BE2C (cell line): Measurements from ENCODE around the gene DPYSL4.

ENCODE experiments used
- DNase-seq: peaks from one replicate; pipeline ENCODE4 v3.0.0-alpha.2; 2020
- H3K27me3 ChIP-seq: fragments of 250-450 bp; sonication (Bioruptor Pico); 2 replicates; pipeline ENCODE4 v1.5.1; 2020; ENCODE audit warnings: mild to moderate bottlenecking
- H3K36me3 ChIP-seq: fragments of 250-450 bp; sonication (Bioruptor Pico); 2 replicates; pipeline ENCODE4 v1.5.1; 2020; ENCODE audit warnings: mild to moderate bottlenecking
- H3K4me1 ChIP-seq: fragments of 250-450 bp; sonication (Bioruptor Pico); 2 replicates; pipeline ENCODE4 v1.5.1; 2020
- H3K4me3 ChIP-seq: 2 replicates; pipeline ENCODE4 v1.5.1; 2011; ENCODE audit warnings: low read depth, low read length
- H3K9me3 ChIP-seq: fragments of 250-450 bp; sonication (Bioruptor Pico); 2 replicates; pipeline ENCODE4 v1.5.1; 2020
- TF ChIP-seq, protein P1 (sequence below): IDR thresholded peaks from 2 replicates; pipeline ENCODE4 v1.5.1; 2012; ENCODE audit warnings: mild to moderate bottlenecking, low read depth, low read length

The DPYSL4 gene

DNA sequence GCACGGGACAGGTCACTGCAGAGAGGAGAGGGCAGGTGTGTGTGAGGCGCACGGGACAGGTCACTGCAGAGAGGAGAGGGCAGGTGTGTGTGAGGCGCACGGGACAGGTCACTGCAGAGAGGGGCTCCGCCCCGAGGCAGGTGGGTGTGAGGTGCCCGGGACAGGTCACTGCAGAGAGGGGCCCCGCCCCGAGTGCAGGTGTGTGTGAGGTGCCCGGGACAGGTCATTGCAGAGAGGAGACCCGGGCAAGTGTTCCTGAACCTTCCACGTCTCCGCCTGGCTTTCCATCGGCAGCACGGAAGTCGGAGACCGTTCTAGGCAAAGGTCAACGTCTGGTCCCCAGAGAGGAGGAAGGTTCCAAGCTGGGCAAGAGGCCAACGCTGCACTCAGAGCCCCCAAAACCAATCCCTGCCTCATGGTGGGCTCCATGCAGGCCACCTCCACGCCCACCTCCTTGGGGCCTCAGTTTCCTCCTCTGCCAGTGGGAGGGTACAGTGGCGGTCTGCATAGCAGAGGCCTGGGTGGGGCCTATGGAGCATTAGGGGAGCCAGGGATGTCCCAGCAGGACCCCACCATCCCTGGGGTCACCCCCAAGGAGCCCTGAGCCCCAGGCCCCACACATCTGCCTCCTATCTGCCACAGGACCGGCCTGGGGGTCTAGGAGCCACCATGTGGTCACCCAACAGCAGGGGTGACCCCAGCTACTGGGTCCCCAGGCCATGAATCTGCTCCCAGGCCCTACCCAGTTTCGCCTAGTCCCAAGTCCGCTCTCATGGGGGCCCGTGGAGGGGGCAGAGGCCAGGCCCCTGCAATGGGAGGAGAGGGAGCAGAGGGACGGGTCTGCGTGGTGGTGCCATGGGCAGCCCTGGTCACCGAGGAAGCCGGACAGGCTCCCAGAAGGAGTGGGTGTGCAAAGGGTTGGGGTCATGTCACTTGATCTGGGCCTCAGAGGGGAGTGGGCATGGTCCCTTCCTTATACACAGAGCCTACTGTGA is 64.0 kb downstream of the DPYSL4 start:
- Histone ChIP-seq H3K36me3 (no peaks in the 10 kb centered on the region), H3K9me3 (no peaks in the 10 kb centered on the region), H3K4me3 (no peak overlapping the region), H3K4me1 (no peaks in the 10 kb centered on the region), H3K27me3 (no peaks in the 10 kb centered on the region)
- no peak for DNase-seq
- TF ChIP-seq, protein P1, sequence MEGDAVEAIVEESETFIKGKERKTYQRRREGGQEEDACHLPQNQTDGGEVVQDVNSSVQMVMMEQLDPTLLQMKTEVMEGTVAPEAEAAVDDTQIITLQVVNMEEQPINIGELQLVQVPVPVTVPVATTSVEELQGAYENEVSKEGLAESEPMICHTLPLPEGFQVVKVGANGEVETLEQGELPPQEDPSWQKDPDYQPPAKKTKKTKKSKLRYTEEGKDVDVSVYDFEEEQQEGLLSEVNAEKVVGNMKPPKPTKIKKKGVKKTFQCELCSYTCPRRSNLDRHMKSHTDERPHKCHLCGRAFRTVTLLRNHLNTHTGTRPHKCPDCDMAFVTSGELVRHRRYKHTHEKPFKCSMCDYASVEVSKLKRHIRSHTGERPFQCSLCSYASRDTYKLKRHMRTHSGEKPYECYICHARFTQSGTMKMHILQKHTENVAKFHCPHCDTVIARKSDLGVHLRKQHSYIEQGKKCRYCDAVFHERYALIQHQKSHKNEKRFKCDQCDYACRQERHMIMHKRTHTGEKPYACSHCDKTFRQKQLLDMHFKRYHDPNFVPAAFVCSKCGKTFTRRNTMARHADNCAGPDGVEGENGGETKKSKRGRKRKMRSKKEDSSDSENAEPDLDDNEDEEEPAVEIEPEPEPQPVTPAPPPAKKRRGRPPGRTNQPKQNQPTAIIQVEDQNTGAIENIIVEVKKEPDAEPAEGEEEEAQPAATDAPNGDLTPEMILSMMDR: no peak

- H3K9me3 ChIP-seq: no peaks in the 10 kb centered on the region
- no peak for DNase-seq
- no peaks in the 10 kb centered on the region for H3K36me3 ChIP-seq
- no peak overlapping the region for H3K4me3 ChIP-seq
- no peaks in the 10 kb centered on the region for H3K27me3 ChIP-seq
- TF ChIP-seq, protein P1: no peak
- no peaks in the 10 kb centered on the region for H3K4me1 ChIP-seq
Observed at GRCh38 chr10:132251928-132252327, 65.2 kb downstream of the DPYSL4 start.

DNA sequence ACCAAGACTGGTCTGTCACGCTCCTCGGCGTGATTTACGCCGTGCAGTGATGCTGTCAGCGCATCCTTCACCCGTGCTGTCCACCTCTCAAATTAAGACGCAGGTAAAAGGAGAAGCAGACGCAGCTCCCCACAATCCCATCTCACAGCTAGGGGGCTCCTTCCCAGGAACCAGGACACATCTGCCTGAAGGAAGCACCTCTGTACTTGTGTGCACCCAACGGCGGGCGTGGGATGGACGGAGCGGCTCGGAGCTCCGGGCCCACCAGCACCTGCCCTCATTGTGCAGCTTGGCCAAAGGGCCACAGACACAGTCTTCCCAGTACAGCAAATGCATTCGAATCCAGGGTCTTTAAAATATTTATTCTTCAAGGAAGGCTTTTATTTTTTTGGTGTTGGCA is 65.7 kb downstream of the DPYSL4 start:
- DNase-seq: no peak
- H3K27me3 ChIP-seq: no peaks in the 10 kb centered on the region
- H3K36me3 ChIP-seq: no peaks in the 10 kb centered on the region
- H3K9me3 ChIP-seq: no peaks in the 10 kb centered on the region
- H3K4me1 ChIP-seq: no peaks in the 10 kb centered on the region
- H3K4me3 ChIP-seq: no peak overlapping the region
- TF ChIP-seq, protein P1: no peak

- no peak for DNase-seq
- TF ChIP-seq, protein P1: no peak
- H3K36me3 ChIP-seq: no peaks in the 10 kb centered on the region
- no peaks in the 10 kb centered on the region for H3K4me1 ChIP-seq
- H3K9me3 ChIP-seq: no peaks in the 10 kb centered on the region
- no peaks in the 10 kb centered on the region for H3K27me3 ChIP-seq
- no peak overlapping the region for H3K4me3 ChIP-seq
Observed at GRCh38 chr10:132253092-132253687, 66.4 kb downstream of the DPYSL4 start.

DNA sequence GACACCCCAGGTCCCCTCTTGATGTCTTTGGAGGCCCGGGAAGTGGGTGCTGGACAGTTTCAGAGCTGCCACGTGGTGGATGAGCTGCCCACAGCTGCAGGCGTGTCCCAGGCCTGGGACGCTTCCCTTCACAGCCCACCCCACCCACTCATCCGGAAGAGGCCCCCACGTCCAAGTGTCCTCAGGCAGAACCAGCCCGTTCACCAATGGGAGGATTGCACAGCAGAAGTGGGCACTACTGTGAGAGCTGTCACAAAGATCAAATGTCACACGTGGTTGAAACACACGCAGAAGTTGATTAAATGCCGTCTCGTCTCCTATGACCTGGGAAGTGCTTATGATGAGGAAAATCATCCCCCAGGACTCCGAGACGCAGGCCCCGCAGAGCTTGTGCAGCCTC is 68.1 kb downstream of the DPYSL4 start:
- Histone ChIP-seq H3K36me3 (no peaks in the 10 kb centered on the region), H3K4me1 (no peaks in the 10 kb centered on the region), H3K27me3 (no peaks in the 10 kb centered on the region), H3K4me3 (no peak overlapping the region), H3K9me3 (no peaks in the 10 kb centered on the region)
- DNase-seq: no peak
- TF ChIP-seq, protein P1: no peak
